GM12878 (cell line): Measurements from ENCODE around the gene SGSH. TPM values are rescaled to one million over a fixed set of nuclear protein-coding genes. Genes with fewer than 3 reads are reported as not detected.

Experiments
- ATAC-seq: fragments of 200-7000 bp; cut with Tn5 transposase; 3 replicates; pipeline ENCODE4 v1.9.1; 2020; ENCODE audit warnings: mild to moderate bottlenecking, moderate library complexity
- BruUV-seq: library from RNA; stranded (reverse); fragments of 400-500 nt; replicated peaks from 2 replicates; lab custom pipeline; 2021; lab: Mats Ljungman, UMichigan
- CTCF ChIA-PET: fragments of 300-600 bp; sonication (Branson Sonifier 250); formaldehyde crosslinking; extraction: SDS; loops from one replicate; lab custom pipeline; 2021; ENCODE audit warnings: inconsistent platforms; lab: Yijun Ruan, JAX
- POLR2A ChIA-PET: fragments of 350-600 bp; formaldehyde crosslinking; extraction: SDS; loops from one replicate; lab custom pipeline; 2021; ENCODE audit warnings: inconsistent platforms; lab: Charles Lee
- RAD21 ChIA-PET: fragments of 300-600 bp; sonication (Branson Sonifier 250); formaldehyde crosslinking; loops from one replicate; lab custom pipeline; 2023; ENCODE audit warnings: antibody characterized with exemption; ENCODE audit not compliant: unreplicated experiment; lab: Charles Lee
- SMC1A ChIA-PET: fragments of 300-600 bp; sonication (Branson Sonifier 250); formaldehyde crosslinking; loops from one replicate; lab custom pipeline; 2023; ENCODE audit not compliant: unreplicated experiment, uncharacterized antibody; lab: Charles Lee
- DNase-seq: peaks from one replicate; pipeline ENCODE4 v3.0.0-alpha.2; 2011; ENCODE audit warnings: low read depth, low spot score
- FAIRE-seq: peaks from 3 replicates; lab custom pipeline; 2011; peaks lifted over from hg19 to GRCh38; lab: Jason Lieb, UNC
- H2AFZ ChIP-seq: 2 replicates; pipeline ENCODE4 v1.6.0; 2011; ENCODE audit warnings: low read depth, low read length, control low read depth; ENCODE audit not compliant: control insufficient read depth
- H3K27ac ChIP-seq: 2 replicates; pipeline ENCODE4 v1.5.1; 2011; ENCODE audit warnings: control low read depth; ENCODE audit not compliant: control insufficient read depth, insufficient read depth
- H3K27me3 ChIP-seq, 2 experiments: replicated peaks in 1 of 2; 2 replicates each; pipeline versions ENCODE4 v1.6.0 to v1.6.1; 2011; ENCODE audit warnings: low read length in 1 of 2; ENCODE audit not compliant: control insufficient read depth in 2 of 2, insufficient read depth in 2 of 2
- H3K36me3 ChIP-seq, 2 experiments: 2 replicates each; pipeline ENCODE4 v1.5.1; 2011; ENCODE audit warnings: low read length in 1 of 2; ENCODE audit not compliant: control insufficient read depth in 2 of 2, insufficient read depth in 2 of 2
- H3K4me1 ChIP-seq: 2 replicates; pipeline ENCODE4 v1.6.1; 2011; ENCODE audit warnings: mild to moderate bottlenecking, low read length, moderate library complexity, mixed read lengths; ENCODE audit not compliant: control insufficient read depth, insufficient read depth
- H3K4me2 ChIP-seq: 2 replicates; pipeline ENCODE4 v1.6.0; 2011; ENCODE audit warnings: control low read depth; ENCODE audit not compliant: control insufficient read depth, insufficient read depth
- H3K4me3 ChIP-seq: fragments of 200-600 bp; sonication (generic); 2 replicates; pipeline ENCODE4 v1.5.1; 2016
- H3K79me2 ChIP-seq: 2 replicates; pipeline ENCODE4 v1.6.0; 2011; ENCODE audit warnings: low read length; ENCODE audit not compliant: control insufficient read depth, insufficient read depth
- H3K9ac ChIP-seq: 2 replicates; pipeline ENCODE4 v1.8.0; 2011; ENCODE audit warnings: low read length, control low read depth, mixed read lengths; ENCODE audit not compliant: control insufficient read depth, insufficient read depth
- H3K9me3 ChIP-seq: replicated peaks from 3 replicates; pipeline ENCODE4 v1.5.1; 2011; ENCODE audit warnings: mild to moderate bottlenecking, low read length; ENCODE audit not compliant: control insufficient read depth, insufficient read depth
- H4K20me1 ChIP-seq: 2 replicates; pipeline ENCODE4 v1.6.0; 2011; ENCODE audit not compliant: control insufficient read depth, insufficient read depth
- ATF3 ChIP-seq: IDR thresholded peaks from 2 replicates; pipeline ENCODE4 v1.6.1; 2011; ENCODE audit warnings: low read depth, mild to moderate bottlenecking, low read length, moderate library complexity, borderline replicate concordance; ENCODE audit errors: extremely low read depth
- BMI1 ChIP-seq: fragments of 450-650 bp; IDR thresholded peaks from 2 replicates; pipeline ENCODE4 v1.6.1; 2016; ENCODE audit warnings: mild to moderate bottlenecking, moderate library complexity, borderline replicate concordance
- CEBPB ChIP-seq, 2 experiments: fragments of 150-350 bp in 1 of 2; IDR thresholded peaks; 2 replicates each; pipeline ENCODE4 v1.6.1; 2012 to 2014; ENCODE audit warnings: low read depth in 2 of 2, low read length in 2 of 2, borderline replicate concordance in 1 of 2, inconsistent platforms in 1 of 2
- CTCF ChIP-seq, 3 experiments: IDR thresholded peaks in 2 of 3; conservative IDR thresholded peaks in 1 of 3; 2 replicates each; pipeline ENCODE4 v1.5.1; 2011; ENCODE audit warnings: low read depth in 3 of 3, low read length in 3 of 3, mild to moderate bottlenecking in 3 of 3, control low read depth in 2 of 3, moderate library complexity in 2 of 3, inconsistent platforms in 1 of 3, mixed read lengths in 1 of 3; ENCODE audit not compliant: control insufficient read depth in 2 of 3, insufficient read depth in 1 of 3; ENCODE audit errors: extremely low read depth in 1 of 3
- DPF2 ChIP-seq: fragments of 450-650 bp; IDR thresholded peaks from 2 replicates; pipeline ENCODE4 v1.6.1; 2017; ENCODE audit warnings: mild to moderate bottlenecking
- IKZF1 ChIP-seq: fragments of 450-650 bp; conservative IDR thresholded peaks from 2 replicates; pipeline ENCODE4 v1.6.1; 2017; ENCODE audit warnings: antibody characterized with exemption, mild to moderate bottlenecking
- IRF4 ChIP-seq: IDR thresholded peaks from 2 replicates; pipeline ENCODE4 v1.6.1; 2011; ENCODE audit warnings: low read depth, low read length
- MXI1 ChIP-seq: fragments of 150-350 bp; IDR thresholded peaks from 2 replicates; pipeline ENCODE4 v1.6.1; 2011; ENCODE audit warnings: low read depth, mild to moderate bottlenecking, inconsistent platforms, low read length, improper control_type of control experiment
- NR2C2 ChIP-seq: IDR thresholded peaks from 2 replicates; pipeline ENCODE4 v1.6.1; 2011; ENCODE audit warnings: borderline replicate concordance, low read depth; ENCODE audit not compliant: control insufficient read depth, insufficient read length
- NRF1 ChIP-seq: conservative IDR thresholded peaks from 2 replicates; pipeline ENCODE4 v1.6.1; 2011; ENCODE audit warnings: mild to moderate bottlenecking, low read depth, low read length, improper control_type of control experiment
- PAX8 ChIP-seq: fragments of 450-650 bp; IDR thresholded peaks from 2 replicates; pipeline ENCODE4 v1.6.1; 2017; ENCODE audit warnings: mild to moderate bottlenecking, moderate library complexity
- POLR2AphosphoS2 ChIP-seq: IDR thresholded peaks from 2 replicates; pipeline ENCODE4 v1.6.1; 2011; ENCODE audit warnings: low read depth, mild to moderate bottlenecking, low read length, improper control_type of control experiment, moderate library complexity
- RAD21 ChIP-seq: IDR thresholded peaks from 2 replicates; pipeline ENCODE4 v1.6.1; 2011; ENCODE audit warnings: mild to moderate bottlenecking, low read depth, low read length, moderate library complexity; ENCODE audit not compliant: insufficient read depth
- SMARCA5 ChIP-seq: fragments of 450-650 bp; IDR thresholded peaks from 2 replicates; pipeline ENCODE4 v1.6.1; 2017; ENCODE audit warnings: mild to moderate bottlenecking
- SMC3 ChIP-seq: IDR thresholded peaks from 2 replicates; pipeline ENCODE4 v1.6.1; 2011; ENCODE audit warnings: low read length, improper control_type of control experiment, borderline replicate concordance
- TARDBP ChIP-seq: IDR thresholded peaks from 2 replicates; pipeline ENCODE4 v1.6.1; 2016; ENCODE audit warnings: borderline replicate concordance
- TCF7 ChIP-seq: IDR thresholded peaks from 2 replicates; pipeline ENCODE4 v1.6.1; 2014; ENCODE audit warnings: antibody characterized with exemption, borderline replicate concordance
- ZZZ3 ChIP-seq: IDR thresholded peaks from 2 replicates; pipeline ENCODE4 v1.6.1; 2011; ENCODE audit warnings: low read depth; ENCODE audit not compliant: control insufficient read depth, insufficient read length
- WGBS: methylation state at CpG from one replicate; pipeline ENCODE4 v1.1.6; 2016; ENCODE audit warnings: low lambda C conversion rate; ENCODE audit not compliant: insufficient replicate concordance, insufficient coverage; ENCODE audit errors: missing lambda C conversion rate; 5-methylcytosine and 5-hydroxymethylcytosine counted together
- in situ Hi-C: fragments of 300-500 bp; cut with MboI; formaldehyde crosslinking; loops from 9 replicates; pipeline ENCODE4 v1.14.3; 2018; ENCODE audit warnings: mixed read lengths
- intact Hi-C: fragments of 100-400 bp; cut with micrococcal nuclease; formaldehyde crosslinking; loops from one replicate; pipeline ENCODE4 v1.14.2; 2022; ENCODE audit not compliant: unreplicated experiment
- polyA plus RNA-seq, 11 experiments: library from polyadenylated mRNA; depleted of rRNA in 4 of 11; unstranded in 6 of 11; stranded (reverse) in 5 of 11; fragments of >200 nt; fragmentation: Nextera tagmentation in 4 of 11; fragmentation: Illumina TruSeq in 1 of 11; extraction: Ambion mirVana in 4 of 11; extraction: Trizol in 1 of 11; gene quantifications; 1 replicate in 1 of 11; 2 replicates in 10 of 11; pipeline versions ENCODE4 v1.2.1 to v1.2.3, GENCODE V29; 2011 to 2016; ENCODE audit warnings: inconsistent platforms in 2 of 11, missing spikeins in 2 of 11, low read depth in 1 of 11
- total RNA-seq, 4 experiments: library from RNA; depleted of rRNA in 3 of 4; stranded (reverse); fragments of >200 nt in 3 of 4; fragmentation: Illumina TruSeq in 1 of 4; extraction: Trizol in 1 of 4; gene quantifications; 2 replicates each; pipeline versions ENCODE4 v1.2.1 to v1.2.3, GENCODE V29; 2013 to 2021

The SGSH gene
- total and polyA plus RNA-seq, 10 of the 15 experiments (the other 5 are each of a cell fraction or from before 2014, with no cell fraction given), result 0.13 to 17.2 (median 6.0) TPM

GRCh38 chr17:80195671-80196529, 24.2 kb downstream of the SGSH start:
- no peaks in the 10 kb centered on the region for H3K4me1 ChIP-seq
- peak; percentile 71 for ATAC-seq
- POLR2A ChIA-PET, result interaction anchor here (0.6 kb wide), 1 partner anchor 1463 kb away, joined by 4 read pairs; no protein-coding TSS in a partner anchor
- TF ChIP-seq CEBPB (IDR thresholded peaks at IDR 0.05; ENCODE audit: borderline replicate concordance in 1 of 2, low read depth in 2 of 2, low read length in 2 of 2) (no peak), POLR2AphosphoS2 (no peak), NR2C2 (no peak), CTCF (IDR thresholded peaks at IDR 0.05 in 2 of 3, conservative IDR thresholded peaks at IDR 0.05 in 1 of 3; ENCODE audit: control insufficient read depth in 2 of 3, extremely low read depth in 1 of 3, insufficient read depth in 1 of 3, low read depth in 3 of 3, low read length in 3 of 3) (peak; percentile 87 to 96 (median 88)), ATF3 (no peak), TARDBP (no peak), DPF2 (peak; percentile 100), BMI1 (peak; percentile 89), PAX8 (no peak), ZZZ3 (no peak), SMC3 (peak; percentile 89), IRF4 (no peak), TCF7 (no peak), RAD21 (peak; percentile 94), IKZF1 (no peak), NRF1 (no peak), SMARCA5 (peak; percentile 68; the same call in 1 of the 2 replicates), MXI1 (no peak)

More at GRCh38 chr17:80195671-80196529, 24.2 kb downstream of the SGSH start:
- intact Hi-C loops, result loop anchor here (10.0 kb wide), 2 partner anchors 139 to 169 kb away; no protein-coding TSS in a partner anchor
- no peaks in the 10 kb centered on the region for H4K20me1 ChIP-seq
- H3K9ac ChIP-seq, result no peak overlapping the region
- RAD21 ChIA-PET, result interaction anchor here (0.7 to 1.8 kb wide), 12 partner anchors 15 to 219 kb away, joined by 3 to 4 read pairs (median 3); partner anchors contain the start of gene GAA
- CTCF ChIA-PET, result interaction anchor here (0.7 to 3.1 kb wide), 28 partner anchors 9 to 232 kb away, joined by 3 to 16 read pairs (median 4); no protein-coding TSS in a partner anchor
- FAIRE-seq (peak; percentile 61), DNase-seq (no peak)
- no peak overlapping the region for H2AFZ ChIP-seq
- H3K36me3 ChIP-seq, result no peaks in the 10 kb centered on the region
- 50% methylated on average over 27 of the region's 27 CpGs for WGBS
- no peak overlapping the region for H3K4me3 ChIP-seq
- H3K79me2 ChIP-seq, result no peaks in the 10 kb centered on the region
- SMC1A ChIA-PET, result interaction anchor here (1.4 to 1.9 kb wide), 6 partner anchors 8 to 218 kb away, joined by 3 to 8 read pairs (median 6); partner anchors contain the start of gene SGSH
- in situ Hi-C loops, result no loop called here
- H3K27ac ChIP-seq, result no peak overlapping the region
- H3K4me2 ChIP-seq, result no peak overlapping the region
- H3K27me3 ChIP-seq, result no peaks in the 10 kb centered on the region
- H3K9me3 ChIP-seq, result peaks cover 2% of the 10 kb centered on the region; the same call in 1 of the 3 replicates
- BruUV-seq, result no TSS peak
